GM18505 (cell line): ENCODE results near the gene CBLL1.

ENCODE experiments used
- ATAC-seq: cut with Tn5 transposase; IDR thresholded peaks from one replicate; pipeline ENCODE4 v1.9.1; 2021; ENCODE audit not compliant: unreplicated experiment
- POLR2A ChIP-seq: IDR thresholded peaks from 4 replicates; pipeline ENCODE4 v1.6.1; 2011; ENCODE audit warnings: borderline replicate concordance; ENCODE audit not compliant: insufficient read depth, insufficient read length; ENCODE audit errors: extremely low read depth

The CBLL1 gene

DNA sequence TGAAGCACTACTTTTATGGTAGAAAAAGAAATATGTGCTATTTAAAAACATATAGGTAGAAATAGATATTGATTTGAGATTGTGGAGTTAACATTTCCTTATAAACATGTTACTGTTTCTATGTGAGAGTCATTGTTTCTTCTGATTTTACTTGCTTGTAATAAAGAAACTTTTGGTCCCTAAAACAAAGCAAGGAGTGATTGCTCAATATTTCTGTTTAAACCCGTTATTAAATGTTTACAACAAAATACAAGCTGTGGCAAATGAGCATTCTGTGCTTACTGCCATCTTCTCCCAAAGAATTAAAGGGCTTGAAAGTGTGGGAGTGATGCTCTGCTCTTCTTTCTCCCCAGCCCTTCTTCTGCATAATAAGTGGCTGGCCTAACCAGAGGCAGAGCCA, 22.7 kb upstream of the CBLL1 start:
- no peak for TF ChIP-seq POLR2A
- no peak for ATAC-seq

DNA sequence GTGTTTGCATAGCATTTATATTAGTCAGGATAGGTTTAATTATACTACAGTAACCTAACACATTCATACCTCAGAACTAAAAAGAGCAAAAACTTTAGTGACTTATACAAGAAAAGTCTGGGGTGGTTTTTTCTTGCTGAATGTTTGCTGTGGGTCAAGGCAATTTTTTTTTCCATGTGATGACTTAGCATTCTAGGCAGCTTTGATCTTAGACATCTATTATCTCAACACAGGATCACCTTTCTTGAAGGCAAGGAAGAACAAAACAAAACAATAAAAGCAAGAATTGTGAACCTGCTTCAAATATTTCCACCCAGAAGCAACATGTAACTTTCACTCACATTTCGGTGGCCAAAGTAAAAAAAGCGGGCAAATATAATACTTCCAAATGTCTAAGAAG, 20.7 kb upstream of the CBLL1 start:
- TF ChIP-seq POLR2A: no peak
- ATAC-seq: no peak

- no peak for TF ChIP-seq POLR2A
- ATAC-seq: no peak
These were observed 18.7 kb upstream of the CBLL1 start for GRCh38 chr7:107725138-107725740.

DNA sequence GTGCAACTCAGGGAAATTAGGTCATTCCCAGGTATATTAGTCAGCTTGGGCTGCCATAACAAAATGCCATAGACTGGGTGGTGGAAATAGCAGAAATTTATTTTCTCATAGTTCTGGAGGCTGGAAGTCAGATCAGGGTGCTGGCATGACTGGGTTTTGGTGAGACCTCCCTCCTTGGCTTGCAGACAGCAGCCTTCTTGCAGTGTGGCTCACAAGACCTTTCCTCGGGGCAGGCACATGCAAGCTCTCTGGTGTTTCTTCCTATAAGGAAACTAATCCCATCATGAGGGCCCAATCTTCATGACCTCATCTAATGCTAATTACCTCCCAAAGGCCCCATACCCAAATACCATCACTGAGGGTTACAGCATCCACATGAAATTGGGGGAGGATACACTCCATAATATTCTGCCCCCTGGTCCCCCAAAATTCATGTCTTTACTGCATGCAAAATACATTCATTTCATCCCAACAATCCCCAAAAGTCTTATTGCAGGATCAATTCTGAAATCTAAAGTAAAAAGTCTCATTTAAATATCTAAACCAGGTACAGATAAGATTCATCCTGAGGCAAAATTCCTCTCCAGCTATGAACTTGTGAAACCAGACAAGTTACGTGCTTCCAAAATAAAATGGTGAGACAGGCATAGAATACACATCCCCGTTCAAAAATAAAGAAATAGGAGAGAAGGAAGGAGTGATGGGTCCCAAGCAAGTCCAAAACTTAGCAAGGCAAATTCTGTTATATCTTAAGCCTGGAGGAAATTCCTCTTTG, 17.4 kb upstream of the CBLL1 start:
- TF ChIP-seq POLR2A: no peak
- ATAC-seq: no peak

DNA sequence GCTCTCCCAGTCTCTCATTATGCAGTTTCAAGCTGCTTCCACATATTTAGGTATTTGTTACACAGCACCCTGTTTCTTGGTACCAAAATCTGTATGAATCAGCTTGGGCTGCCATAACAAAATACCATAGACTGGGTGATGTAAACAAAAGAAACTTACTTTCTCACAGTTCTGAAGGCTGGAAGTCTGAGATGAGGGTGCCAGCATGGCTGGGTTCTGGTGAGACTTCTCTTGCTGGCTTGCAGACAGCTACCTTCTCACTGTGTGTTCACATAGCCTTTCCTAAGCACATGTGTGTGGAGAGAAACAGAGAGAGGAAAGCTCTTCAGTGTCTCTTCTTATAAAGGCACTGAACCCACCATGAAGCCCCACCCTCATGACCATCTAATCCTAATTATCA, 15.7 kb upstream of the CBLL1 start:
- ATAC-seq: no peak

DNA sequence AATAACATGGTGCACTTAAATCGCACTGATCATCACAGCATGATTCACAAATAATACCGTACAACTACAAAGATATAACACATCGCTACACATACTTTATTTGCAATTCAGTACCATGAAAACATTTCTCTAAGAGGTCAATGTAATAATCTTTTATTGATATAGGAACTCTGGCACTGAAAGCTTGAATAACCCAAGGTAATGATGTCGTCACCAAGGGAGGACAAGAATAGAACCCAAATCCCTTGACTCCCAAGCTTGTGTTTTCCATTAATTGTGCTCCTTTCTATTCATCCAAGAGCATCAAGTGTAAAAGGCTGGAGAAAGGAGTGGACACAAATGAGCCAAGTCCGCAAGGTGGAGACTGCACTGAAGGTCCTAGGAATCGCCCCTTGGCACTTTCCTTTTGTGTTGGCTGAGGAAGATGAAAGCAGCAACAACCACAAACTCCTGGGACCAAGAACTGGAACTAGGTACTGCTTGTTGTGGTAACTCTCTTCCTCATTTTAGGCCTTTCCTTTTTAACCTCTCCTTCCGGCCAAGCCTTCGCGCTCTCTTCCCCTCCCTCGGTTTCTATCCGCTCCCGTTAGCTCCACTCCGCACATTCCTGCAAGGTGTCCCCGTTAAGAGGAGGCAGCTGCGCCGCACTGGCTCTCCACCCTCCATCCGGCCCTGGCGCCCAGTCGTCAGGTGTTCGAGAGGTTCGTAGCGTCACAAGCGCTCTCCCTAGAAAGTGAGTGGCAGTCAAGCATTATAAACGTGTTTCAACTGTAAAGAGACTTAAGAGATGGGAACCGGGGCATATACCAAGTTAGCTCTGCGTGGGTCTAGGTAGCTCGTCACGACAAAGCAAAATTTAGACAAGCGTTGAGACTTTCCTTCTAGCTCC, 1.0 kb upstream of the CBLL1 start:
- no peak for TF ChIP-seq POLR2A
- peak; percentile 35 for ATAC-seq

More for the DNA sequence above, 15.7 kb upstream of the CBLL1 start:
- TF ChIP-seq POLR2A: no peak

DNA sequence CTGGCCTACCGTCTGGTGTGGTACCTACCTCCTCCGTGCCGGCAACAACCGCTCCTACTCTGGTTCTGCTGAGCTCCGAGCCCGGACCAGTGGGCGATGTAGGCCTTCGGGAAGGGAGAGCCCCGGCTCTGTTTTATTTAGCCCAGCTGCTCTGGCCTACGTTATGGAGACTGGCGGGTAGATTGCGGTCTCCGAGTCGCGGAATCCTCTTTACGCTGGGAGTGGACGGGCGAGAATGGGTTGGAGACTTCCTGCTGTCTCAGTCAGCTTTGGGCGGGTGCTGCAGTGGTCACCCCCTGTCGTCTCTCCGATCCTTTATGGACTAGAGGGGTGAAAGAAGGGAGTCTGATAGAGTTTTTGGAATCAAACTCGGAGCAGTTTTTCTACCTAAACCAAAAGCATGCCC, 406 bp downstream of the CBLL1 start:
- TF ChIP-seq POLR2A: no peak
- ATAC-seq: peak; percentile 40

GRCh38 chr7:107746006-107746405, 2.1 kb downstream of the CBLL1 start:
- no peak for ATAC-seq
- no peak for TF ChIP-seq POLR2A

DNA sequence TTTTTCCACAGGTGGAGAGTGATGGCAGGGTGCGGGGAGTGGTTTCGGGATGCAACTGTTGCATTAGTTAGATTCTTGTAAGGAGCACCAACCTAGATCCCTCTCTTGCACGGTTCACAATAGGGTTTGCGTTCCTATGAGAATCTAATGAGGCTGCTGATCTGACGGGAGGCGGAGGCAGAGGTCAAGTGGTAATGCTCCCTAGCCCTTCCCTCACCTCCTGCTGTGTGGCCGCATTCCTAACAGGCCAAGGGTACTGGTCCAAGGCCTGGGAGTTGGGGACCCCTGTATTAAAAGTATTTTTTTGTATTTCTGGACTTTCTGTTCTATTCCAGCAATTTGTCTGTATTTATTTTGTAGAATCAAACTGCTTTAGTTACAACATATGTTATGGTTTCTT, 7.2 kb downstream of the CBLL1 start:
- no peak for TF ChIP-seq POLR2A
- no peak for ATAC-seq

GRCh38 chr7:107754642-107755041, 10.7 kb downstream of the CBLL1 start:
- TF ChIP-seq POLR2A: no peak
- ATAC-seq: no peak

DNA sequence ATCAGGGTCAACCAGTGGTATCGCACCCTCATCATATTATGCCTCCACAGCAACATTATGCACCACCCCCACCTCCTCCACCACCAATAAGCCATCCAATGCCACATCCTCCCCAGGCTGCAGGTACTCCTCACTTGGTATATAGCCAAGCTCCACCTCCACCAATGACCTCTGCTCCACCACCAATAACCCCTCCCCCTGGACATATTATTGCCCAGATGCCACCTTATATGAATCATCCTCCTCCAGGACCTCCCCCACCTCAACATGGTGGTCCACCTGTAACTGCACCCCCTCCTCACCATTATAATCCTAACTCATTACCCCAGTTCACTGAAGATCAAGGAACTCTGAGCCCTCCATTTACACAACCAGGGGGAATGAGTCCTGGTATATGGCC, 14.7 kb downstream of the CBLL1 start:
- ATAC-seq: no peak
- no peak for TF ChIP-seq POLR2A

GRCh38 chr7:107767391-107767790, 23.4 kb downstream of the CBLL1 start:
- no peak for TF ChIP-seq POLR2A
- ATAC-seq: no peak

DNA sequence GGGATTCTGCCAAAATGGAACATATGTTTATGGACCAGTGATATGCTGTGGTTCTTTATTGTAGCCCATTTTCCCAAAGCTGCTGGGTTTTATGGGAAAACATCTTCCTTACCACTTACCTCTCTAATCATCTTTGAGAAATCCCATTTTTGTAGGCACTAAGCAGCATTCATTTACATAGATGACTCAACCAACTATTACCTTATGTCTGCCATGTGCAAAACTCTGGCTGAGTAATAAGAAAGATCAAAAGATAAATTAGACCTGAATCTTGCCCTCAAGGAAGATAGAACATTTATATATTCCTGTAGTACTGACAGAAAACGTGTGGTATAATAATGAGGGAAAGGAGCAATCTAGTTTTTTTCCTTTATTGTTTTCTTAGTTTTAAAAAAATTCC, 24.3 kb downstream of the CBLL1 start:
- TF ChIP-seq POLR2A: no peak
- no peak for ATAC-seq
